Astrocyte of the cerebellum (primary cell): ENCODE results near the gene UGT2B7.
A peak's percentile ranks its signal among the peaks of the same experiment; 100 is the strongest.

Experiments used
- DNase-seq: peaks from one replicate; pipeline ENCODE4 v3.0.0-alpha.2; 2011; ENCODE audit warnings: low read depth
- H3K4me3 ChIP-seq: 2 replicates; pipeline ENCODE4 v1.5.1; 2011; ENCODE audit warnings: mild to moderate bottlenecking, low read depth, low read length, moderate library complexity
- in situ Hi-C: cut with HindIII; loops from 2 replicates; pipeline ENCODE4 v1.10.0; 2017; ENCODE audit warnings: low sequenced_read_pairs
- TF ChIP-seq, protein P1 (sequence below): IDR thresholded peaks from 2 replicates; pipeline ENCODE4 v1.5.1; 2012; ENCODE audit warnings: low read length, low read depth, moderate library complexity, mild to moderate bottlenecking; ENCODE audit errors: missing control alignments

UGT2B7 gene

DNA sequence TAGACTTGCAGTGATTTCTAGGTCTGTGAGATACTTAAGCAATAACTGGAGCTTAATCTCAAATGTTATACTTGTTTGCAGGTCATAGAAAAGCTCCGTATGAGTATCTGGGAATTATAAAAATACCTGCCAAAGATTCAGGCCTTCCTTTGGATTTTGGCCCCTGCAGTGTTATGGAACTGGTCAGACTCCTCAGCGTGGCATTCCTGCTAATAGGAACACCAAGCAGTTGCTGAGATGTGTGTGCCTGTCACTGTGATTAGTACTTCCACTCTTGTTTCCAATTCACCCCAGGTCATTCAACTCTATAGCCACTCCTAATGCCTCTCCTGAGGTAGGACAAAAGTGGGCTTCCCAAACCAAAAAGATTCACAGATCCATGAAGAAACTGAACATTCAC is 7.8 kb upstream of the UGT2B7 start:
- TF ChIP-seq, protein P1, sequence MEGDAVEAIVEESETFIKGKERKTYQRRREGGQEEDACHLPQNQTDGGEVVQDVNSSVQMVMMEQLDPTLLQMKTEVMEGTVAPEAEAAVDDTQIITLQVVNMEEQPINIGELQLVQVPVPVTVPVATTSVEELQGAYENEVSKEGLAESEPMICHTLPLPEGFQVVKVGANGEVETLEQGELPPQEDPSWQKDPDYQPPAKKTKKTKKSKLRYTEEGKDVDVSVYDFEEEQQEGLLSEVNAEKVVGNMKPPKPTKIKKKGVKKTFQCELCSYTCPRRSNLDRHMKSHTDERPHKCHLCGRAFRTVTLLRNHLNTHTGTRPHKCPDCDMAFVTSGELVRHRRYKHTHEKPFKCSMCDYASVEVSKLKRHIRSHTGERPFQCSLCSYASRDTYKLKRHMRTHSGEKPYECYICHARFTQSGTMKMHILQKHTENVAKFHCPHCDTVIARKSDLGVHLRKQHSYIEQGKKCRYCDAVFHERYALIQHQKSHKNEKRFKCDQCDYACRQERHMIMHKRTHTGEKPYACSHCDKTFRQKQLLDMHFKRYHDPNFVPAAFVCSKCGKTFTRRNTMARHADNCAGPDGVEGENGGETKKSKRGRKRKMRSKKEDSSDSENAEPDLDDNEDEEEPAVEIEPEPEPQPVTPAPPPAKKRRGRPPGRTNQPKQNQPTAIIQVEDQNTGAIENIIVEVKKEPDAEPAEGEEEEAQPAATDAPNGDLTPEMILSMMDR: no peak
- in situ Hi-C loops: no loop called here
- H3K4me3 ChIP-seq: no peak overlapping the region
- no peak for DNase-seq

- TF ChIP-seq, protein P1: no peak
- no peak for DNase-seq
- in situ Hi-C loops: no loop called here
- H3K4me3 ChIP-seq: no peak overlapping the region
Observed at GRCh38 chr4:69089388-69089787, 6.9 kb upstream of the UGT2B7 start.

GRCh38 chr4:69092190-69092589 is 4.1 kb upstream of the UGT2B7 start:
- TF ChIP-seq, protein P1: no peak
- H3K4me3 ChIP-seq: no peak overlapping the region
- peak; percentile 31 for DNase-seq
- in situ Hi-C loops: no loop called here

- in situ Hi-C loops: no loop called here
- DNase-seq: no peak
- TF ChIP-seq, protein P1: no peak
- no peak overlapping the region for H3K4me3 ChIP-seq
Observed at GRCh38 chr4:69092980-69093568, 3.2 kb upstream of the UGT2B7 start.

DNA sequence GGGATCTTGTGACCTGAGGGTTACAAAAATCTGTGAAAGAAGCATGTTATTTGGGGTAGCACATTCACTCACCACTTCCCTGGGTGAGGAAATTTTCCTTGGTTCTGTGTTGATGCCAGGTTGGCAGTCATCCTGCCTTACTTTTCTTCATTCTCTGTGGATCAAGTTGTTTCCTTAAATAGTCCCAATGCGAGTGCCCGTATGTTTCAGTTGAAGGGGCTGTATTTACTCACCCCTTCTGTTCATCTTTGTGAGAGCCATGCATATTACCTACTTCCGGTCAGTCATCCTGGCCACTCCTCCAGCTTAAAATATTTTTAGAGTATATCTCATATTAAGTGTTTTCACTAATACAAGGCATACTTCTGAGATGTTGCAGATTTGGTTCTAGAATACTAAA is 2.6 kb upstream of the UGT2B7 start:
- TF ChIP-seq, protein P1: no peak

DNA sequence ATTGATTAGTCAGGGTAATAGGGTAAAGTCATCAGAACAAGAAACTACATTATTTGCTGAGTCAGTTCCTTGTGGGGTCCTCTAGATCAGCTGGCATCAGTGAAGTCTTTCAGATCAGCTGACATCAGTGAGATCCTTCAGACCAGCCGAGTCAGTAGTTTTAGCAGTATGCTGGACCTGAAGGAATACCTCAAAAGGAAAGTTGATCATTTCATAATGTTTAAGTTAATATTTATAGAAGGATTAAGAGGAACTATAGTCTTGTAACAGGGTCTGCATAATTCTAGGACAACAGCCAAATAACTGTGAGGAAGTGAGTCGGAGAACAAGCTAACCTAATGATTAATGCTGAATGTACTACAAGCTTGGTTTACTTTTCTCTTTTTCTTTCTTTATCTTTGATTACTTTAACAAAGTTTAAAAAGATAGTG is 958 bp upstream of the UGT2B7 start:
- DNase-seq: peak; percentile 76
- in situ Hi-C loops: no loop called here
- H3K4me3 ChIP-seq: no peak overlapping the region
- TF ChIP-seq, protein P1: no peak

More for the DNA sequence above, 2.6 kb upstream of the UGT2B7 start:
- H3K4me3 ChIP-seq: no peak overlapping the region
- in situ Hi-C loops: no loop called here
- no peak for DNase-seq

DNA sequence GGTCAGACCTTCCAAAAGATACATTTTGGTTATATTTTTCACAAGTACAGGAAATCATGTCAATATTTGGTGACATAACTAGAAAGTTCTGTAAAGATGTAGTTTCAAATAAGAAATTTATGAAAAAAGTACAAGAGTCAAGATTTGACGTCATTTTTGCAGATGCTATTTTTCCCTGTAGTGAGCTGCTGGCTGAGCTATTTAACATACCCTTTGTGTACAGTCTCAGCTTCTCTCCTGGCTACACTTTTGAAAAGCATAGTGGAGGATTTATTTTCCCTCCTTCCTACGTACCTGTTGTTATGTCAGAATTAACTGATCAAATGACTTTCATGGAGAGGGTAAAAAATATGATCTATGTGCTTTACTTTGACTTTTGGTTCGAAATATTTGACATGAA is 536 bp downstream of the UGT2B7 start:
- in situ Hi-C loops: no loop called here
- DNase-seq: no peak
- TF ChIP-seq, protein P1: no peak
- no peak overlapping the region for H3K4me3 ChIP-seq
